HepG2 (cell line): ENCODE measurements around the gene FLVCR1. TPM values are rescaled to one million over a fixed set of nuclear protein-coding genes. Genes with fewer than 3 reads are reported as not detected.
A peak's percentile ranks its signal among the peaks of the same experiment; 100 is the strongest.

Experiments used
- ASH2L ChIP-seq: fragments of 300-600, 200-600 bp; sonication (generic); IDR thresholded peaks from 2 replicates; pipeline ENCODE4 v1.7.0; 2017; ENCODE audit warnings: low read depth, mild to moderate bottlenecking, moderate library complexity, mixed read lengths, low read length; ENCODE audit not compliant: insufficient read length
- ISX ChIP-seq: sonication (generic); formaldehyde crosslinking; conservative IDR thresholded peaks from 2 replicates; pipeline ENCODE4 v1.5.0; 2020; ENCODE audit warnings: missing genetic modification reagents
- KMT2A ChIP-seq: sonication (generic); formaldehyde crosslinking; IDR thresholded peaks from 2 replicates; pipeline ENCODE4 v1.4.0; 2020; ENCODE audit warnings: missing genetic modification reagents
- LCORL ChIP-seq, 2 experiments: fragments of 450-650 bp in 1 of 2; sonication (generic) in 1 of 2; formaldehyde crosslinking in 1 of 2; IDR thresholded peaks; 2 replicates each; pipeline versions ENCODE4 v1.5.0 to v1.6.1; 2017 to 2020; ENCODE audit warnings: antibody characterized with exemption in 1 of 2, missing genetic modification reagents in 1 of 2
- MBD4 ChIP-seq: IDR thresholded peaks from 2 replicates; pipeline ENCODE4 v1.6.1; 2012; ENCODE audit warnings: low read length, inconsistent platforms, borderline replicate concordance
- ZBTB43 ChIP-seq: sonication (generic); formaldehyde crosslinking; conservative IDR thresholded peaks from 2 replicates; pipeline ENCODE4 v1.4.0; 2020; ENCODE audit warnings: missing genetic modification reagents
- ZBTB46 ChIP-seq: sonication (generic); formaldehyde crosslinking; IDR thresholded peaks from 2 replicates; pipeline ENCODE4 v1.4.0; 2020; ENCODE audit warnings: mild to moderate bottlenecking, missing genetic modification reagents, borderline replicate concordance
- ZFP1 ChIP-seq: IDR thresholded peaks from 2 replicates; pipeline ENCODE4 v1.6.1; 2016
- ZFYVE20 ChIP-seq: sonication (generic); formaldehyde crosslinking; IDR thresholded peaks from 2 replicates; pipeline ENCODE4 v1.8.0; 2023; ENCODE audit warnings: low read depth, mild to moderate bottlenecking, moderate library complexity, missing genetic modification reagents, borderline replicate concordance
- ZNF605 ChIP-seq: sonication (generic); formaldehyde crosslinking; IDR thresholded peaks from 2 replicates; pipeline ENCODE4 v1.8.0; 2022; ENCODE audit warnings: mild to moderate bottlenecking, missing genetic modification reagents
- polyA plus RNA-seq, 8 experiments: library from polyadenylated mRNA; depleted of rRNA in 3 of 8; stranded (reverse) in 7 of 8; unstranded in 1 of 8; fragments of >200 nt; fragmentation: Illumina TruSeq in 4 of 8; extraction: Trizol in 4 of 8; gene quantifications; 2 replicates each; pipeline versions ENCODE4 v1.2.1 to v1.2.3, GENCODE V29; 2011 to 2016; ENCODE audit warnings: low read depth in 4 of 8, missing spikeins in 1 of 8, mixed read lengths in 1 of 8; ENCODE audit not compliant: insufficient read depth in 1 of 8
- total RNA-seq, 5 experiments: library from RNA; depleted of rRNA; stranded (reverse); fragments of >200 nt; fragmentation: Illumina TruSeq; extraction: Trizol; gene quantifications; 2 replicates each; pipeline ENCODE4 v1.2.3, GENCODE V29; 2016; ENCODE audit warnings: low read depth in 1 of 5
- TF ChIP-seq, protein P1 (sequence below): IDR thresholded peaks from 2 replicates; pipeline ENCODE4 v1.4.0; 2020; ENCODE audit warnings: mild to moderate bottlenecking, missing genetic modification reagents
- TF ChIP-seq, protein P2 (sequence below): sonication (generic); formaldehyde crosslinking; IDR thresholded peaks from 2 replicates; pipeline ENCODE4 v1.5.1; 2020; ENCODE audit warnings: missing genetic modification reagents, mild to moderate bottlenecking, borderline replicate concordance
- TF ChIP-seq, protein P3 (sequence below), 2 experiments: sonication (generic) in 1 of 2; formaldehyde crosslinking in 1 of 2; IDR thresholded peaks; 2 replicates each; pipeline versions ENCODE4 v1.4.0 to v1.6.1; 2018 to 2020; ENCODE audit warnings: missing genetic modification reagents in 2 of 2, borderline replicate concordance in 1 of 2, low read depth in 1 of 2, mild to moderate bottlenecking in 1 of 2, missing biosample characterization in 1 of 2

The FLVCR1 gene
- total and polyA plus RNA-seq, 2 of the 13 experiments (the other 11 are each of a cell fraction or from before 2014, with no cell fraction given): 14.8 to 39.8 TPM

DNA sequence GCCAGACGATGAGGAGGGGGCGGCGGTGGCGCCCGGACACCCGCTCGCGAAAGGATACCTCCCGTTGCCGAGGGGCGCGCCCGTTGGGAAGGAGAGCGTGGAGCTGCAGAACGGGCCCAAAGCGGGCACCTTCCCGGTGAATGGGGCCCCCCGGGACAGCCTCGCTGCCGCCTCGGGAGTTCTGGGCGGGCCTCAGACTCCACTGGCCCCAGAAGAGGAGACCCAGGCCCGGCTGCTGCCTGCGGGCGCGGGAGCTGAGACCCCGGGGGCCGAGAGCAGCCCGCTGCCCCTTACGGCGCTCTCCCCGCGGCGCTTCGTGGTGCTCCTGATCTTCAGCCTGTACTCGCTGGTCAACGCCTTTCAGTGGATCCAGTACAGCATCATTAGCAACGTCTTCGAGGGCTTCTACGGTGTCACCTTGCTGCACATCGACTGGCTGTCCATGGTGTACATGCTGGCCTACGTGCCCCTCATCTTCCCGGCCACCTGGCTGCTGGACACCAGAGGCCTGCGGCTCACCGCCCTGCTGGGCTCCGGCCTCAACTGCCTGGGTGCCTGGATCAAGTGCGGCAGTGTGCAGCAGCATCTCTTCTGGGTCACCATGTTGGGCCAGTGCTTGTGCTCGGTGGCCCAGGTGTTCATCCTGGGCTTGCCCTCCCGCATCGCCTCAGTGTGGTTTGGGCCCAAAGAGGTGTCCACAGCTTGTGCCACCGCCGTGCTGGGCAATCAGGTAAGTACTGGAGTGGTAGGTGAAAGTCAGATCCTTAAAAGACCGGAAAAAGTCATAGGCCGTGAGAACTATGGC, 588 bp downstream of the FLVCR1 start (continued):
- TF ChIP-seq, protein P1, sequence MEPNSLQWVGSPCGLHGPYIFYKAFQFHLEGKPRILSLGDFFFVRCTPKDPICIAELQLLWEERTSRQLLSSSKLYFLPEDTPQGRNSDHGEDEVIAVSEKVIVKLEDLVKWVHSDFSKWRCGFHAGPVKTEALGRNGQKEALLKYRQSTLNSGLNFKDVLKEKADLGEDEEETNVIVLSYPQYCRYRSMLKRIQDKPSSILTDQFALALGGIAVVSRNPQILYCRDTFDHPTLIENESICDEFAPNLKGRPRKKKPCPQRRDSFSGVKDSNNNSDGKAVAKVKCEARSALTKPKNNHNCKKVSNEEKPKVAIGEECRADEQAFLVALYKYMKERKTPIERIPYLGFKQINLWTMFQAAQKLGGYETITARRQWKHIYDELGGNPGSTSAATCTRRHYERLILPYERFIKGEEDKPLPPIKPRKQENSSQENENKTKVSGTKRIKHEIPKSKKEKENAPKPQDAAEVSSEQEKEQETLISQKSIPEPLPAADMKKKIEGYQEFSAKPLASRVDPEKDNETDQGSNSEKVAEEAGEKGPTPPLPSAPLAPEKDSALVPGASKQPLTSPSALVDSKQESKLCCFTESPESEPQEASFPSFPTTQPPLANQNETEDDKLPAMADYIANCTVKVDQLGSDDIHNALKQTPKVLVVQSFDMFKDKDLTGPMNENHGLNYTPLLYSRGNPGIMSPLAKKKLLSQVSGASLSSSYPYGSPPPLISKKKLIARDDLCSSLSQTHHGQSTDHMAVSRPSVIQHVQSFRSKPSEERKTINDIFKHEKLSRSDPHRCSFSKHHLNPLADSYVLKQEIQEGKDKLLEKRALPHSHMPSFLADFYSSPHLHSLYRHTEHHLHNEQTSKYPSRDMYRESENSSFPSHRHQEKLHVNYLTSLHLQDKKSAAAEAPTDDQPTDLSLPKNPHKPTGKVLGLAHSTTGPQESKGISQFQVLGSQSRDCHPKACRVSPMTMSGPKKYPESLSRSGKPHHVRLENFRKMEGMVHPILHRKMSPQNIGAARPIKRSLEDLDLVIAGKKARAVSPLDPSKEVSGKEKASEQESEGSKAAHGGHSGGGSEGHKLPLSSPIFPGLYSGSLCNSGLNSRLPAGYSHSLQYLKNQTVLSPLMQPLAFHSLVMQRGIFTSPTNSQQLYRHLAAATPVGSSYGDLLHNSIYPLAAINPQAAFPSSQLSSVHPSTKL: peak; percentile 18; the same call in 1 of the 2 replicates
- TF ChIP-seq, protein P2, sequence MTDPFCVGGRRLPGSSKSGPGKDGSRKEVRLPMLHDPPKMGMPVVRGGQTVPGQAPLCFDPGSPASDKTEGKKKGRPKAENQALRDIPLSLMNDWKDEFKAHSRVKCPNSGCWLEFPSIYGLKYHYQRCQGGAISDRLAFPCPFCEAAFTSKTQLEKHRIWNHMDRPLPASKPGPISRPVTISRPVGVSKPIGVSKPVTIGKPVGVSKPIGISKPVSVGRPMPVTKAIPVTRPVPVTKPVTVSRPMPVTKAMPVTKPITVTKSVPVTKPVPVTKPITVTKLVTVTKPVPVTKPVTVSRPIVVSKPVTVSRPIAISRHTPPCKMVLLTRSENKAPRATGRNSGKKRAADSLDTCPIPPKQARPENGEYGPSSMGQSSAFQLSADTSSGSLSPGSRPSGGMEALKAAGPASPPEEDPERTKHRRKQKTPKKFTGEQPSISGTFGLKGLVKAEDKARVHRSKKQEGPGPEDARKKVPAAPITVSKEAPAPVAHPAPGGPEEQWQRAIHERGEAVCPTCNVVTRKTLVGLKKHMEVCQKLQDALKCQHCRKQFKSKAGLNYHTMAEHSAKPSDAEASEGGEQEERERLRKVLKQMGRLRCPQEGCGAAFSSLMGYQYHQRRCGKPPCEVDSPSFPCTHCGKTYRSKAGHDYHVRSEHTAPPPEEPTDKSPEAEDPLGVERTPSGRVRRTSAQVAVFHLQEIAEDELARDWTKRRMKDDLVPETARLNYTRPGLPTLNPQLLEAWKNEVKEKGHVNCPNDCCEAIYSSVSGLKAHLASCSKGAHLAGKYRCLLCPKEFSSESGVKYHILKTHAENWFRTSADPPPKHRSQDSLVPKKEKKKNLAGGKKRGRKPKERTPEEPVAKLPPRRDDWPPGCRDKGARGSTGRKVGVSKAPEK (CRISPR knock-in tag): no peak
- TF ChIP-seq ZFP1 (CRISPR knock-in tag) (peak; percentile 14; the same call in 1 of the 2 replicates), LCORL (IDR thresholded peaks at IDR 0.05) (no peak), LCORL (CRISPR knock-in tag; IDR thresholded peaks at IDR 0.05) (0 out of 2 replicates have a peak, but pooled peaks have one; percentile 1), ZBTB43 (0 out of 2 replicates have a peak, but pooled peaks have one; percentile 26), ZBTB46 (CRISPR knock-in tag) (no peak), ZNF605 (CRISPR knock-in tag) (0 out of 2 replicates have a peak, but pooled peaks have one; percentile 12), KMT2A (no peak; the same call in 1 of the 2 replicates), ZFYVE20 (CRISPR knock-in tag) (0 out of 2 replicates have a peak, but pooled peaks have one; percentile 30), MBD4 (no peak), ASH2L (peak; percentile 18), ISX (CRISPR knock-in tag) (0 out of 2 replicates have a peak, but pooled peaks have one; percentile 33)
- TF ChIP-seq, protein P3, sequence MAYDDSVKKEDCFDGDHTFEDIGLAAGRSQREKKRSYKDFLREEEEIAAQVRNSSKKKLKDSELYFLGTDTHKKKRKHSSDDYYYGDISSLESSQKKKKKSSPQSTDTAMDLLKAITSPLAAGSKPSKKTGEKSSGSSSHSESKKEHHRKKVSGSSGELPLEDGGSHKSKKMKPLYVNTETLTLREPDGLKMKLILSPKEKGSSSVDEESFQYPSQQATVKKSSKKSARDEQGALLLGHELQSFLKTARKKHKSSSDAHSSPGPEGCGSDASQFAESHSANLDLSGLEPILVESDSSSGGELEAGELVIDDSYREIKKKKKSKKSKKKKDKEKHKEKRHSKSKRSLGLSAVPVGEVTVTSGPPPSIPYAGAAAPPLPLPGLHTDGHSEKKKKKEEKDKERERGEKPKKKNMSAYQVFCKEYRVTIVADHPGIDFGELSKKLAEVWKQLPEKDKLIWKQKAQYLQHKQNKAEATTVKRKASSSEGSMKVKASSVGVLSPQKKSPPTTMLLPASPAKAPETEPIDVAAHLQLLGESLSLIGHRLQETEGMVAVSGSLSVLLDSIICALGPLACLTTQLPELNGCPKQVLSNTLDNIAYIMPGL (CRISPR knock-in tag; IDR thresholded peaks at IDR 0.05; ENCODE audit: borderline replicate concordance in 1 of 2, low read depth in 1 of 2): peak in 1 of 2 experiments; percentile 70; a peak in 2 of 4 replicates
